Tibial nerve (tissue), 4 donors: Measurements from ENCODE around the gene PPP4R3B. TPM values are rescaled to one million over a fixed set of nuclear protein-coding genes. Genes with fewer than 3 reads are reported as not detected.
A peak's percentile ranks its signal among the peaks of the same experiment; 100 is the strongest.

Source experiments
- DNase-seq, 2 donors: peaks; one replicate each; pipeline ENCODE4 v3.0.0-alpha.2; 2019; ENCODE audit warnings: low spot score in 2 of 2
- H3K27ac ChIP-seq, 4 donors: fragments of 200-600 bp; sonication (generic) in 3 of 4; one replicate each; pipeline ENCODE4 v1.5.1; 2017 to 2019; ENCODE audit warnings: mild to moderate bottlenecking in 1 of 4
- H3K27me3 ChIP-seq, 2 donors: fragments of 200-600 bp; sonication (generic) in 1 of 2; one replicate each; pipeline versions ENCODE4 v1.5.1 to v1.6.0; 2017 to 2019
- H3K36me3 ChIP-seq, 3 donors: fragments of 200-600 bp; sonication (generic); one replicate each; pipeline ENCODE4 v1.5.1; 2018 to 2019
- H3K4me1 ChIP-seq, 4 donors: fragments of 200-600 bp; sonication (generic) in 3 of 4; one replicate each; pipeline ENCODE4 v1.5.1; 2017 to 2019
- H3K4me3 ChIP-seq, 4 donors: fragments of 200-600 bp; sonication (generic) in 3 of 4; one replicate each; pipeline ENCODE4 v1.5.1; 2017 to 2019; ENCODE audit warnings: mild to moderate bottlenecking in 1 of 4, moderate library complexity in 1 of 4
- H3K9me3 ChIP-seq, 4 donors: fragments of 200-600 bp; sonication (generic) in 3 of 4; one replicate each; pipeline ENCODE4 v1.5.1; 2017 to 2019
- EP300 ChIP-seq, 2 donors: sonication (generic); formaldehyde crosslinking; IDR thresholded peaks; one replicate each; pipeline ENCODE4 v1.6.1; 2017; ENCODE audit warnings: antibody characterized with exemption in 2 of 2, mild to moderate bottlenecking in 1 of 2
- POLR2A ChIP-seq, 2 donors: fragments of 450-650 bp; IDR thresholded peaks; one replicate each; pipeline ENCODE4 v1.6.1; 2017; ENCODE audit warnings: antibody characterized with exemption in 2 of 2, mild to moderate bottlenecking in 2 of 2, moderate library complexity in 2 of 2
- WGBS, 2 donors: methylation state at CpG; one replicate each; pipeline ENCODE4 v1.1.5; 2018; 5-methylcytosine and 5-hydroxymethylcytosine counted together
- total RNA-seq, 4 donors: library from RNA; depleted of rRNA; stranded (reverse); fragments of >200 nt; gene quantifications; one replicate each; pipeline ENCODE4 v1.1.0, GENCODE V29; 2016
- TF ChIP-seq, protein P1 (sequence below), 5 experiments: fragments of 200-600 bp in 3 of 5; fragments of 450-650 bp in 2 of 5; sonication (generic) in 3 of 5; IDR thresholded peaks; one replicate each; pipeline ENCODE4 v1.5.1; 2016 to 2019; ENCODE audit warnings: antibody characterized with exemption in 5 of 5, mild to moderate bottlenecking in 3 of 5, moderate library complexity in 2 of 5

PPP4R3B gene
- total RNA-seq = 10 to 100 TPM; 53.1 to 65.1 (median 57.8) TPM

DNA sequence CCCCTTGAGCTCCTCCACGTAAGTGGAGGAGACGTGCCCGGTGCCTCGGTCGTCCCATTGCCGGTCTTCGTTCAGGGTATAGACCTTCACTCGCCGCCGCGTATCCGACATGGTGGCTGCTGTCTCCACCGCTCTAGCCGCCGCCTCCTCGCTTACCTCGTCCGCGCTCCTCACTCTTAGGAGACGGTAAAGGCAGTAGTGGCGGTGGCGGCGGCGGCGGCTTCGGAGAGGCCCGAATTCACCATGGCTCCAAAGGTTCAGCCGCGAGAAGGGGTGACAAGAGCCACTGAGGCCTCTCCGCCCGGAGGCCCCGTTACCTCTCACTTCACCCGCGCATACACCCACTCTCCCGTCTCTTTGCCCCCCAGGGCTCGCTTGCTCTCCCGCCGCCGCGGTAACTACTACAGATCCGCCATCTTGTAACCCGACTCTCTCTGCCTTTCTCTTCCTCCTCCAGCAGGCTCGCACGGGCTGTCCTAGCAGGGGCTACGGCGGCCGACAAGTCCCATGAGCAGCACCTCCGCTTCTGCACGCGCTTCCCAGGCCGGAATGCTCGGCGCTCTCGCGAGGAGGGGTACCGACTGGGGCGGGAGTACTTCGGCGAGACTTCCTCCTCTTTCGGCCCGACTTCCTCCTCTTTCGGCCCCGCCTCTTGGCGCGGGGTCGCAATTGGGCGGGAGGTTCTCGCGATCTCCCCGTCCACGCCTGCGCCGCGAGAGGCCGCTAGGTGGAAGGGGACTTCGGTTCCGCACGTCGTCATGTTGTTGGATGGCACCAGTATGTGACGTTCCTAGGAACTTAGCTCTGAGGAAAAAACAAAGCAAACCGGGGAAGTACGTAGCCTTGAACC is at the start of gene PPP4R3B:
Gene PPP4R3B (minus strand): TSS at position 448 of the 850 bp plus-strand sequence. CDS start 337 bp downstream, at position 111.
- TF ChIP-seq, protein P1, sequence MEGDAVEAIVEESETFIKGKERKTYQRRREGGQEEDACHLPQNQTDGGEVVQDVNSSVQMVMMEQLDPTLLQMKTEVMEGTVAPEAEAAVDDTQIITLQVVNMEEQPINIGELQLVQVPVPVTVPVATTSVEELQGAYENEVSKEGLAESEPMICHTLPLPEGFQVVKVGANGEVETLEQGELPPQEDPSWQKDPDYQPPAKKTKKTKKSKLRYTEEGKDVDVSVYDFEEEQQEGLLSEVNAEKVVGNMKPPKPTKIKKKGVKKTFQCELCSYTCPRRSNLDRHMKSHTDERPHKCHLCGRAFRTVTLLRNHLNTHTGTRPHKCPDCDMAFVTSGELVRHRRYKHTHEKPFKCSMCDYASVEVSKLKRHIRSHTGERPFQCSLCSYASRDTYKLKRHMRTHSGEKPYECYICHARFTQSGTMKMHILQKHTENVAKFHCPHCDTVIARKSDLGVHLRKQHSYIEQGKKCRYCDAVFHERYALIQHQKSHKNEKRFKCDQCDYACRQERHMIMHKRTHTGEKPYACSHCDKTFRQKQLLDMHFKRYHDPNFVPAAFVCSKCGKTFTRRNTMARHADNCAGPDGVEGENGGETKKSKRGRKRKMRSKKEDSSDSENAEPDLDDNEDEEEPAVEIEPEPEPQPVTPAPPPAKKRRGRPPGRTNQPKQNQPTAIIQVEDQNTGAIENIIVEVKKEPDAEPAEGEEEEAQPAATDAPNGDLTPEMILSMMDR (IDR thresholded peaks at IDR 0.05) = peak; percentile 43 to 94 (median 64)
- TF ChIP-seq EP300 (IDR thresholded peaks at IDR 0.05) = peak; percentile 79 to 98
- peak; percentile 94 to 97 for TF ChIP-seq POLR2A (IDR thresholded peaks at IDR 0.05)
- WGBS, 2 donors = 0 to 1% methylated on average over 76 to 79 of the region's 82 CpGs

GRCh38 chr2:55653255-55653654 is 35.8 kb upstream of the PPP4R3B start:
- TF ChIP-seq, protein P1 (IDR thresholded peaks at IDR 0.05) = no peak
- TF ChIP-seq EP300 (IDR thresholded peaks at IDR 0.05) (no peak), POLR2A (IDR thresholded peaks at IDR 0.05) (no peak)
- H3K4me3 ChIP-seq = no peak overlapping the region
- 88 to 89% methylated on average over 2 of the region's 2 CpGs for WGBS, 2 donors
- no peaks in the 10 kb centered on the region for H3K9me3 ChIP-seq
- H3K36me3 ChIP-seq = peaks cover 0 to 64% (median 6%) of the 10 kb centered on the region in 3 donors
- no peak overlapping the region for H3K27ac ChIP-seq
- H3K27me3 ChIP-seq = no peaks in the 10 kb centered on the region
- no peak for DNase-seq
- H3K4me1 ChIP-seq = no peaks in the 10 kb centered on the region

More for the DNA sequence above, at the start of gene PPP4R3B:
- no peaks in the 10 kb centered on the region for H3K27me3 ChIP-seq
- peaks cover 0 to 64% (median 21%) of the 10 kb centered on the region in 4 donors for H3K4me1 ChIP-seq
- peak within 1 kb of the TSS; percentile 91 to 99 (median 96) for H3K27ac ChIP-seq
- H3K36me3 ChIP-seq = peaks cover 0 to 34% (median 1%) of the 10 kb centered on the region in 3 donors
- peak within 1 kb of the TSS; percentile 83 to 89 (median 85) for H3K4me3 ChIP-seq
- peak; percentile 95 to 96 for DNase-seq
- no peaks in the 10 kb centered on the region for H3K9me3 ChIP-seq

DNA sequence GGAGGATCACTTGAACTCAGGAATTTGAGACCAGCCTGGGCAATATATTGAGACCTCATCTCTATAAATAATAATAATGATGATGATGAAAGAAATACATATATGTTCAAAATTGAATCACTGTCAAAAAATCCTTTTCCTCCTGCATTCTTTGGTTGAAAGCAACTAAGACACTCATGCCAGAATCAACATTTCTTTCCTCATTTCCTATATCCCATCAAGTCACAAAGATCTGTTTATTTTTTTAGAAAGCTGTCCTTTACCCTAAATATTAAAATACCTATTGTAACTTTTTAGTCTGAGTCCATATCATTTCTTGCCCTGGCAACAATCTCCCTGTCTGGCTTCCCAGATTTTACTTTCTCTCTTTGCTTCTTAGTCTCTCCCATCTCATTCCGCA is 31.8 kb upstream of the PPP4R3B start:
- Histone ChIP-seq H3K4me1 (no peaks in the 10 kb centered on the region), H3K36me3 (peaks cover 0 to 67% (median 4%) of the 10 kb centered on the region in 3 donors), H3K9me3 (no peaks in the 10 kb centered on the region), H3K27ac (no peak overlapping the region), H3K4me3 (no peak overlapping the region), H3K27me3 (no peaks in the 10 kb centered on the region)
- WGBS, 2 donors = 94 to 98% methylated on average over 1 of the region's 1 CpG
- no peak for TF ChIP-seq EP300 (IDR thresholded peaks at IDR 0.05)
- TF ChIP-seq, protein P1 (IDR thresholded peaks at IDR 0.05) = no peak
- TF ChIP-seq POLR2A (IDR thresholded peaks at IDR 0.05) = no peak
- DNase-seq = no peak

GRCh38 chr2:55636831-55637230 is 19.4 kb upstream of the PPP4R3B start:
- Histone ChIP-seq H3K4me3 (no peak overlapping the region), H3K27me3 (no peaks in the 10 kb centered on the region), H3K27ac (no peak overlapping the region), H3K36me3 (peaks cover 0 to 97% (median 0%) of the 10 kb centered on the region in 3 donors), H3K9me3 (no peaks in the 10 kb centered on the region), H3K4me1 (no peaks in the 10 kb centered on the region)
- DNase-seq = no peak
- TF ChIP-seq, protein P1 (IDR thresholded peaks at IDR 0.05) = no peak
- TF ChIP-seq EP300 (IDR thresholded peaks at IDR 0.05) (no peak), POLR2A (IDR thresholded peaks at IDR 0.05) (no peak)
- WGBS, 2 donors = 89% methylated on average over 3 of the region's 3 CpGs

DNA sequence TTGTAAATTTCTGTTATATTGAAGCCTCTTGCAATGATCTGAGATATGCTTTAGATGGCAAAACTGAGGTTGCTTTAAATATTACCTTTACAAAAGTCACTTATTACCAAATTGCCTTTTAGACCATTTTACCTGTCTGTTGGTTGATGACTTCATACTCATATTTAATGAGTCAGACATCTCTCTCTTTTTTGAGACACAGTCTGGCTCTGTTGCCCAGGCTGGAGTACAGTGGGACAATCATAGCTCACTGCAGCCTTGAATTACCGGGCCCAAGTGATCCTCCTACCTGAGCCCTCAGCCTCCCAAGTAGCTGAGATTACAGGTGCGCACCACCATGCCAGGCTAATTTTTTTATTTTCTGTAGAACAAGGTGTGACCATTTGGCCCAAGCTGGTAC is 11.5 kb upstream of the PPP4R3B start:
- WGBS, 2 donors = 92 to 97% methylated on average over 2 of the region's 2 CpGs
- DNase-seq = no peak
- Histone ChIP-seq H3K9me3 (no peaks in the 10 kb centered on the region), H3K4me1 (peaks cover 0 to 4% (median 2%) of the 10 kb centered on the region in 4 donors), H3K27me3 (no peaks in the 10 kb centered on the region), H3K36me3 (peaks cover 0 to 36% (median 0%) of the 10 kb centered on the region in 3 donors), H3K4me3 (no peak overlapping the region), H3K27ac (no peak overlapping the region)
- TF ChIP-seq POLR2A (IDR thresholded peaks at IDR 0.05) (no peak), EP300 (IDR thresholded peaks at IDR 0.05) (no peak)
- TF ChIP-seq, protein P1 (IDR thresholded peaks at IDR 0.05) = no peak
